Measurements from ENCODE around the gene PHLPP1.
A peak's percentile ranks its signal among the peaks of the same experiment; 100 is the strongest.
"Not testable (repeated sequence)": the region's sequence is repeated elsewhere in the genome, so short reads cannot be mapped to it uniquely, and the experiment has no call there.

Gene PHLPP1

DNA sequence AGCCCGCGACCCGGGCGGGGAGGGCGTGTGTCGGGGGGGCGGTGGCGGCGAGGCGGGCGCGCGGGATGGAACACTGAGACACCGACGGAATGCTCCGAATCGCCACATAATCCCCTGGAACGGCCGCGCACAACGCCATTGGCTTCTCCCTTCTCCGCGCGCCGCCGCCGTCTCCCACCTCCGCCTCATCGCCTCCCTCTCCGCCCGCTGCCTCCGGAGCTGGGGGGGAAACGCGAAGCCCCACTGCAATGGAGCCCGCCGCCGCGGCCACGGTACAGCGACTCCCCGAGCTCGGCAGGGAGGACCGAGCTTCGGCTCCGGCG is at the start of gene PHLPP1:
PHLPP1 (plus strand) TSS at position 106 of the 323 bp plus-strand sequence; CDS start at position 249, 143 bp downstream.
- DNase-seq = no peak

- no peak for DNase-seq
Observed at GRCh38 chr18:62669225-62669624, 46.1 kb upstream of the PHLPP1 start.

DNA sequence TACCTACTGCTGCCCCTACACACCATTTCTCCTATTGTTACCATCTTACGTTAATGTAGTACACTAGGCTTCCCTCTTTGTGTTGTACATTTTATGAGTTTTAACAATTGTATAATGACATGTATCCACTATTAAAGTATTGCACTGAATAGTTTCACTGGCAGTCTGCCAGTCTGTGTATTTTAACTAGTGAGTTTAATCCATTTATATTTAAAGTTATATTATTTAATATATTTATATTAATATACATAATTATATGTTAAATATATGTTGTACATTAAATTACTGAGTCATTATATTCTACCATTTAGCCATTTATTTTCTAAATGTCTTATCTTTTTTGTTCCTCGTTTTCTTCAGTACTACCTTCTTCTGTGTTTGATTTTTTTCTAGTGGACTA is 44.8 kb upstream of the PHLPP1 start:
- DNase-seq = no peak

- DNase-seq = no peak
Observed at GRCh38 chr18:62672600-62672999, 42.7 kb upstream of the PHLPP1 start.

GRCh38 chr18:62678847-62679485 is 36.4 kb upstream of the PHLPP1 start:
- no peak for DNase-seq

DNA sequence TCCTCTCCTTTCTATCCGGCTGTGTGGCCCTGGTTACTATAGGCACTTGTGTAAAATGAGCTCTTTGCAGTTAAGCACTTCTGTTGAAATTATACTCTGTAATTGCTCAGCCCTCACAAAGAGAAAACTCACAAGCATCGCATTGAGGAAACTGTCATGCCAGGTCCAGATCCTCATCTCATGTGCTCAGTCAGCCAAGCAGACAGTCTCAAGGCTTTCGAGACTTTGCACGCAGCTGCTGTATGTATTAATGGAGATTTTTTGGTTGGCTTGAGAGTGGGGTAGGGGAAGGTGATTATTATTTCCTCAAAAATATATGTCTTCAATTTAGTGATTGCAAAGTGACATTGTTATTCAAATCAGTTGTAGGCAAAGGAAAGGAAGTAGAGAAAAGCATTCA is 33.0 kb upstream of the PHLPP1 start:
- DNase-seq = no peak

GRCh38 chr18:62683935-62684334 is 31.4 kb upstream of the PHLPP1 start:
- no peak for DNase-seq

- DNase-seq = no peak
Observed at GRCh38 chr18:62688743-62689317, 26.5 kb upstream of the PHLPP1 start.

DNA sequence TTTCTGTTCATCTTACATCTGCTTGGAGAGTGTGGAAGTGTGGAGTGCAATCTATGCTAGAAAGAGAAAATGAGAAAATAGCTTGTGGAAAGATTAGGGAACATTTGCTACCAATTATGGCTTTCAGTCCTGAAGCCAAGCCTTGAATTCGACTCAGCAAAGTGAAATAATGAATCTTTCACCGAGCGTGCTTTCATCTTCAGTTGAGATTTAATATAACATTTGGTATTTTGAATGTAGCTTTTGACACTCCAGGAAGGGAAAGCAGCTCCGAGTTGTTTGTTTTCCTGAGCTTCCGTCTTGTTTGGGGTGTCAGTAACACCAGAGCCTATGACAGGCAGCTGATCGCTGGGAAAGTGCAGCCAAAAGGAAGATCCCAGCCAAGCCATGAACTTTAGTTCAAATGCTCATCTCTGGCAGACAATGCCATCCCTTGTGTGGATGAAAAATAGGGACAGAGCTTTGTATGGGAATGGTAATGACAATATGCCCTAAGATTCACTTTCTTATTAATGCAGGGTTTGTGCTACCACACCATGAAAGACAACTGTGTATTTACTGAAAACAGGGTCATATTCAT is 25.0 kb upstream of the PHLPP1 start:
- DNase-seq = no peak

- DNase-seq = no peak
Observed at GRCh38 chr18:62693659-62694058, 21.7 kb upstream of the PHLPP1 start.

DNA sequence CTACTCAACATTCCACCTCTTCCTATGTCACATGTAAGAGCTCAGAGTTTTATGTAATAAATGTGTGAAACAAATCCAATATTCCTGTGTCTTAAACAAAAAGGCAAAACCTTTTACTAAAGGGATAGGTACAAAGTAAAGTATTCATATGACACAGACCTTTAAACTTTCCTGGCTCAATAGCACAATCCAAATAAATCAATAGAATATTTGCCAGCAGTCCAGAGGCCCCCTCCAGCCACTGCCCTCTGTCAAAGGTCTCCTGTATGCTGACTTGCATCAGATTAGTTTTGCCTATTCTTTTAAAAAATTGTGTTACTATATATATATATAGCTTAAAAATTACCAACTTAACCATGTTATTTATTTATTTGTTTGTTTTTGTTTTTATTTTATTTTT is 17.7 kb upstream of the PHLPP1 start:
- no peak for DNase-seq

DNA sequence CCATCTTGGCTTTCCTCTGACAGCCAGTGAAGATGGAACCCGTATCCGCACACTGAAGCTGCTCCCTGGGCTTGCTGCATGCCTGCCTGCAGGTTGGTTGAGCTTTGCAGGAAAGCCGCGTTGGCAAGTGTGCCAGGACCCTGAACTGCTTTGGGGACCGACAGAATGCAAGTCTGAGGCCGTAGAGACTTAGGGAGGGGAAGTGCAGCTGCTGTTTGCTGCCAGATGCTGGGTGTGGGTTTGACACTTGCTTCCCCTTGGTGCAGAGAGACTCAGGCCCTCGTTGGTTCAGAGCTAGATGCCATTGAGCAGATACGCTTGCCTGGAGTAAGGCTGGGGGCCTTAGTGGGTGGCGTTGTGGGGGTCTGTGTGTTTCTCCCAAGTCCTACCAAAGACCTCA is 13.1 kb upstream of the PHLPP1 start:
- DNase-seq = no peak

GRCh38 chr18:62706879-62707278 is 8.5 kb upstream of the PHLPP1 start:
- DNase-seq = not testable (repeated sequence)

DNA sequence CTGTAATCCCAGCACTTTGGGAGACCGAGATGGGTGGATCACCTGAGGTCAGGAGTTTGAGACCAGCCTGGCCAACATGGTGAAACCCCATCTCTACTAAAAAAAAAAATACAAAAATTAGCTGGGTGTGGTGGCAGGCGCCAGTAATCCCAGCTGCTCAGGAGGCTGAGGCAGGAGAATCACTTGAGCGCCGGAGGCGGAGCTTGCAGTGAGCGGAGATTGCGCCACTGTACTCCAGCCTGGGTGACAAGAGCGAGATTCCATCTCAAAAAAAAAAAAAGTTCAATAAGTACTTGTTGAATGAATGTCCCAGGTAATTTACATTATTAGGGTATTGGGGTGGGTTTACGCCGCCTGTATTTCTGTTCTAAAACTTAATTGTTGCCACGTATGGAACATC is 5.4 kb upstream of the PHLPP1 start:
- DNase-seq = not testable (repeated sequence)

DNA sequence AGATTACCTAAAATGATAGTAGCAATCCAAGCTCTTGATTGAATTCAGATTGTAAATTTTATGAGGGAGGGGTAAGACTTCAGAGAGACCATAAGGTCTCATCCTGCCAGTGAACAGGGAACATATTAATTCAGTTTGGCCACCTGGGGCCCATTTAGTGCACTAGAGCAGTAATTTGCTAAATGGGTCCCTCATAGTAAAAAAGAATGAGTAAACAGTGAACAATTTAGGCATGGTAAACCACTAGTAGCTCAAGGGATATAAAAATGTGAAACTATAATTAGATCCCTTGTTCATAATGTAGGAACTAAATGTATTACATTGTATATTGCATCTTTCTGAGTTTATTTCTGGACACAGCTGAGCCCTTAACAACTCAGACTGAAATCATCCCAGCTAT is 4.9 kb upstream of the PHLPP1 start:
- DNase-seq = no peak

- DNase-seq = no peak
Observed at GRCh38 chr18:62711781-62712180, 3.6 kb upstream of the PHLPP1 start.

DNA sequence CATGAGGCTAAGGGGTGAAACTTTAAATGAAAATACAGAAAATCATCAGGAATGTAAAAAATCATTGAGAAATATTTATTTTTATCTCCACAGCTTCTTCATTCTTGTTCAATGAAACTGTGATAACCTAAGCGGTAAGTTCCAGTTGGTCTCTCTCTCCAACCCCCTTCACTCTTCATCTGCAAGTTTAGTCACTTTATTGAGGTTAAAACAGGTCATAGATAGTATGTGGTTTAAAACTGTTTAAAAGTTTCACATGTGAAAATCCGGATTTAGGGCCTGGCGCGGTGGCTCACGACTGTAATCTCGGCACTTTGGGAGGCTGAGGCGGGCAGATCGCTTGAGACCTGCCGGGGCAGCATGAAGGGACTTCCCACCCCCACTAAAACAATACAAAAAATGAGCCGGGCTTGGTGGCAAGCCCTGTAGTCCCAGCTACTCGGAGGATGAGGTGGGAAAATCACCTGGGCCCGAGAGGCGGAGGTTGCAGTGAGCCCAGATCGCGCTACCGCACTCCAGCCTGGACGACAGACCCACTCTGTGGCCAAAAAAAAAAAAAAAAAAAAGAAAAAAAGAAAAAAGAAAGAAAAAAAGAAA is 1.6 kb upstream of the PHLPP1 start:
- no peak for DNase-seq

DNA sequence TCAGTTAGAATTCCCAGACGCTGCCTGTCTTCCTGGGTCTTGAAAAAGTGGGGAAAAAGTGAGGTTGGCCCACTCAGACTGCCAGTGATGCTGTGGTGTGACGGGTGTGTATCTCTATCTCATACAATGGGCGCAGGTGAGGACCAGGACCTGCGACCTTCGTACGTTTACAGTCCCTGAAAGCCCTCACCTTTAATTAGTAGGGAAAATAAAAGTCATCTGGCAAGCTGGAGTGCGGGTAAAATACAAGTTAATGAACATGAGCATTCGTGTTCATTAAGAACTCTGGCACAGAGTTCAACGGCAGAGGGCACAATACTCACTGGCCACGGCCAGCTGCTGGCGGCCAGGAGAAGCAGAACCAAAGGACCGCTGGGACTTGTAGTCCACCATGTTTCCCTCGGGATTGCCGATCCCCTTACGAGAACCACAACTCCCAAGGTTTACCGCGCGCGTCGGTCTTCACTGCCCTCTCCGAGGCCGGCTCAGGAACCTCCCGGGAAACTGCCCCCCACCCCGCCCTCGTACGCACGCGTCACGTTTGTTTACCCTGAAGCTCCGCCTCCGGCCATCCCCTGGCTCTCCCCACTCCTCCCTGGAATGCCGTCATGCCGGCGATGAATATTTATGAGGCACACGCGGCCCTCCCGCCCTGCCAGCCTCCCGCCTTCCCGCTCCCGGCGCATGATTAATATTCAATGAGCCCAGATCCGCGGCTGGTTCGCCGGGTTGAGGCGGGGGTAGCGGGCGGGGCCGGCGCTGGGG is 488 bp upstream of the PHLPP1 start:
- peak; percentile 95 for DNase-seq

- peak; percentile 73 for DNase-seq
Observed at GRCh38 chr18:62715759-62716615, 646 bp downstream of the PHLPP1 start.

DNA sequence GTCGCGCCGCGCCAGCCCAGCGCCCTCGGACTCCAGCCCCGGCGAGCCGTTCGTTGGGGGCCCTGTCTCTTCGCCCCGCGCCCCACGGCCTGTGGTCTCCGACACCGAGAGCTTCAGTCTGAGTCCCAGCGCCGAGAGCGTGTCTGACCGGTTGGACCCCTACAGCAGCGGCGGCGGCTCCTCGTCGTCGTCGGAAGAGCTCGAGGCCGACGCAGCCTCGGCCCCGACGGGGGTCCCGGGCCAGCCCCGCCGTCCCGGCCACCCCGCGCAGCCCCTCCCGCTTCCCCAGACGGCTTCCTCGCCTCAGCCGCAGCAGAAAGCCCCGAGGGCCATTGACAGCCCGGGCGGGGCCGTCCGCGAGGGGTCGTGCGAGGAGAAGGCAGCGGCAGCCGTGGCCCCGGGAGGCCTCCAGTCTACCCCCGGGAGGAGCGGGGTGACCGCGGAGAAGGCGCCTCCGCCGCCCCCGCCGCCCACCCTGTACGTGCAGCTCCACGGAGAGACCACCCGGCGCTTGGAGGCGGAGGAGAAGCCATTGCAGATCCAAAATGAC is 1.4 kb downstream of the PHLPP1 start:
- DNase-seq = peak; percentile 42

DNA sequence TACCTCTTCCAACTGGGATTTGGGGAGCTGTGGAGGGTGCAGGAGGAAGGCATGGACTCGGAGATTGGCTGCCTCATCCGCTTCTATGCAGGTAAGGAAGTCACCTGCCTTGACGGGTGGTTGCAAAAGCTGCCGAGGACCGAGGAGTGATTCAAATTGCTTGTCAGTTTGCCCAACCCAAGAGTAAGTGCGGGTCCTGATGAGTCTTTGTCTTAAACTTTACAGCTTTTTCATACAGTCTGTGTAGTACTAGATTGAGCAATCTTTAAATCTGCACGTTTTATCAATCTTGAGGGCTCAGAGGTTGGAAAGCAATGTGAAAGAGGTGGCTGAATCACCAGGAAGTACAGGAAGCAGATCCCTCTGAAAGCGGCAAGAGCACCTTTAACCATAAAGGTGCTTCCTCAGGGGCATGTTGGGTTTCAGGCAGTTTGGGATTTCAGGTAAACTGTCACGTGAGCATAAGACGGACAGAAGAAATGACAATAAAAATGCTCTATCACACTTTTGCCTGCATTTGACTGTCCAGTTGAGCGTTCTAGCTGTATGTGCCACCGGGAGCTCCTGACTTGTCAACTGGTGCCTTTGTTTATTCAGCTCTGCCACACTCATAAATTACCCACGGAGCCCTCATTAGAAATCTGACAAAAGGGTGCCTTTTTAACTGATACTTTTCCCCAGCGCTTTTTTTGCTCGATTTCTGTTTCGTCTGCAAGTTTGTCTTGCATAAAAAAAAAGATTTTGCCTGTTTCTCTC is 2.0 kb downstream of the PHLPP1 start:
- DNase-seq = peak; percentile 55

Data from activated CD4-positive, alpha-beta T cell treated with anti-CD3 and anti-CD28 coated beads, Interleukin-10, Interleukin-2, amounts not matched to agents 100 ng/mL and 50 ng/mL, durations not matched to agents 16 hours and 8 hours (primary cell).